NCI-H1092 (cell line): ENCODE data around the gene FRAS1.
"Not testable (repeated sequence)": the region's sequence is repeated elsewhere in the genome, so short reads cannot be mapped to it uniquely, and the experiment has no call there.

ENCODE experiments used
- DNase-seq: peaks from one replicate; lab custom pipeline; 2025; lab: John Stamatoyannopoulos, UW

FRAS1 gene

DNA sequence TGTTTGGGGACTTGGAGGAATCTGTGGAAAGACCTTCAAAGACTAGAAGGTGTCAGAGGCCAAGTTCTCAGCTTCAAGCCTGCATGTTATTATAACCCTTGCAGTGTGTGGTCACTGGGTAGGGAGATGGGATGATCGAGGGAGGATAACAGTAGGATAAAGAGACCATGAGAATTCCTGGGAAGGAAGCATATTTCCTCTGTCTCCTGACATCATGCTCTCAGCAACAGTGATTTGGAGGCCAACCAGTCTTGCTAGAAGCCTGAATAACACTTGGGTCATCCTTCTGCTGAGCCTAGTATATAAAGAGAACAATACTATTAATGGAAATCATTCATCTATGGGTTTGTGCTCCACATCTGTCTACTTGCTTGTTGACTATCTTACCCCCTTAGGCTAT, 453.6 kb downstream of the FRAS1 start:
- DNase-seq, result no peak

- DNase-seq, result no peak
These were observed 455.3 kb downstream of the FRAS1 start for GRCh38 chr4:78512357-78512920.

DNA sequence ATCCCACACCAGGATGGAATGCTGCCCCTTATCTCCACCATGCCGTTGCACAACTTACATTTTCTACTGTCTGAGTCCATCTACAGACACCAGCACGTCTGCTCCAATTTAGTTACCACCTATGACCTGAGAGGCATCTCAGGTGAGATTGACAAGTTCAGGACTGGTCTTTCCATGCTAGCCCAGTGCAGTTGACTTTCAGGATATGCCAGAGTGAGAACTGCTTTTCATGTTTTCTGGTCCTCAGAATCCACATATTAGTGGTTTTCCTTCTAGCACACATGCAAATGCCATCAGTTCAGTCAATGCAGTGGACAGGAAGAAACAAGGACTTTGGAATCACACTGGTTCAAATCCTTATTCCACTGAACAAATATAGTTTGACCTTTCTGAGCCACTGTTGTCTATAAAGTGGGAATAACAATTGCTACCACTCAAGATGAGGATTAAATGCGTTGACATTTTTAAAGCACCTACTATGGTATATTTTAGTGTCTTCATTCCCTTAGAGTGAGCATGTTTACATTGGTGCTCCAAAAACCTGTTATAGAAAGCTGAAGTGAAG, 456.4 kb downstream of the FRAS1 start:
- DNase-seq, result no peak

DNA sequence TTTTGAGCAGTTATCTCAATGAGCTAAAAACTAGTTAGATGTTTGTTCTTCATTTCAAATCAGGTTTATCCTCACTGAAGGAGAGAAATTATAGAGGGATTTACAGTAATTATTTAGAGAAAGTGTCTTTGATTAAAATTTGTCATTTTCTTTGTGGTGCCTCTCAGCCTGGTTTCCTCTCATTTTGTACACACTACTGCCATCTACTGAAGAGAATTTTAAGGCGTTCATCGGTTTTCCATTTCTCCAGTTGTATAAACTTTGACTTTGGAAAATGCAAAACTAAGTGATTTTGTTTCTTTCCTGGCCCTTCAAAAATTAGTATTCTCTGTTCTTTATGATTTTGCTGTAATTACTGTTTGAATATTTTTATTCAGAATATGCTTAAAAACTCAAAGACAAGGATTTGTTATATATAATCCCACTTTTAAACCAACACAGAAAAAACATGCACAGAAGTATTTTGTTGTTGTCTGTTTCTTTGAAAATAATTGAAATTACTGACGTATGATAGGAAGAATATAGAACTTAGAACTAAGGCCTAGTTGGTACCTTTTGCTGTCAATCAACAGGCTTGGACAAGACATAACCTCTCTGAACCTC, 460.0 kb downstream of the FRAS1 start:
- no peak for DNase-seq

DNA sequence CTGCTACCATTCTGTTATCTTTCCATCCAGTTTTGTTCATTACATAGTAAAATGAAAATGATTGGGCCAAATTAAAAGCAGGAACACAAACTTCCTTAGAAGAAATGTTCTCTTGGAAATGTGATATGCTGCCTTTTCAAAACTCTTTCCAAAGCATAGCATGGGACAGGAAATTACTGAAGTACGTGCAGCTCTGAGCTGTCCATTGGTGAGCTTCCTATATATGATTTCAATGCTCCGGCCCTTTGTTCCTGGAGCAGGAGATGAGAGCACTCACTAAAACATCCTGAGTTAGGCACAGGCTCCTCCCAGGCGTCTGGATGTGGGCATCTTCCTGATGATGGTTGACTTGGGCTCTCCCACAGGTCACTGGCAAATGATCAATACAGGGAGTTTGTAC, 461.4 kb downstream of the FRAS1 start:
- no peak for DNase-seq

DNA sequence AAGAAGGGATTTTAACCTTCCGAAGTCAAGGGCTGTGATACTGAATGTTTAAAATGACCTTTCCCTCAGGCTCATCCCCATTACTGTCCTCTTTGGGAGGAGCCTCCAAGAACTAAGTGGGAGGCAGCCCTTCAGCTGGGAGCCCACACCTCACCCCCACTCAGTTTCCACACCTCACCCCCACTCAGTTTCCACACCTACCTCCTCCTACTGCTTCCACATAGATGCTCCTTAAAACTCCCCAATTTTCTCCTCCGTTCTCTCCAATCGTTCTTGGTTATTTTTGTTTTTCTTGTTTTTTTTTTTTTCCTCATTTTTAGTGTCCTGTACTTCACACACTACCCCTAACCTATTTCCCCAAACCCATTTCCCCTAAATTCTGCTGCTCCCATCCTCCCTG, 462.8 kb downstream of the FRAS1 start:
- DNase-seq, result no peak

DNA sequence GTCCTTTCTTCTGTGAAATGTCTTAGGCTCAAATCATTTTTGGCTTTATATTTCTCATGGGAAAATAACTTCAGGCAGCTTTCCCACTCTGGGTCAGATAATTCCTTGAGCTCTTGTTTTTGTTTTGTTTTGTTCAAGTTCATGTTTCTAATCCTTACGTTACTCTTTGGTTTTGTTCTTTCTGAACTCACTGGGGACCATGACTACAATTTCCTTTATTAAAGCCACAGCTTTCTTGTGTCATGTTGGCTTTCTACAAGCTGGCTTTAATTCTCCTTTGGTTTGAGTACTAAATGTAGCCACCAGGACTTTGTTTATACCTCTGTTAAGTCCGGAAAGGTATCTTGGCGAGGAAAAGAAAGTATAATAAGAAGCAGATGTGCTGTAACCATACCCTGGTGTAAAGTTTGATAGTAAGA, 463.7 kb downstream of the FRAS1 start:
- no peak for DNase-seq

DNA sequence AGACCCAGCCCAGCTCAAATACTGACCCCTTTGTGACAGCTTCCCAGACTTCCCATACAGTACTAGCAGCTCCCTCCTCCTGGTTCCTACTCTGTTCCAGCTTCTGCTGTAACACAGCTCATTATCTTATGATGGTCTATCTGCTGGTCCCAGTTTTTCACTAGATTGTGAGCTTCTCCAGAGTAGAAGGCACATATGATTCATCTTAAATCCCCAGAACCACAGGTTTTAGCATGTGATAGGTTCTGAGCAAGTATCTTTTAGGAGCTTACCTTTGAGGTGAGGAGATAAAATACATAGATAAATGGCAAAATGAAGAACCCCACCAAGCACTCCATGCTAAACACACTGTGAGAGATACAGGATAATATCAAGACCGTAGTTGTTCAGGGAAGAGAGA, 466.9 kb downstream of the FRAS1 start:
- no peak for DNase-seq

GRCh38 chr4:78525559-78525958, 468.4 kb downstream of the FRAS1 start:
- DNase-seq, result no peak

GRCh38 chr4:78527103-78527502, 470.0 kb downstream of the FRAS1 start:
- no peak for DNase-seq

DNA sequence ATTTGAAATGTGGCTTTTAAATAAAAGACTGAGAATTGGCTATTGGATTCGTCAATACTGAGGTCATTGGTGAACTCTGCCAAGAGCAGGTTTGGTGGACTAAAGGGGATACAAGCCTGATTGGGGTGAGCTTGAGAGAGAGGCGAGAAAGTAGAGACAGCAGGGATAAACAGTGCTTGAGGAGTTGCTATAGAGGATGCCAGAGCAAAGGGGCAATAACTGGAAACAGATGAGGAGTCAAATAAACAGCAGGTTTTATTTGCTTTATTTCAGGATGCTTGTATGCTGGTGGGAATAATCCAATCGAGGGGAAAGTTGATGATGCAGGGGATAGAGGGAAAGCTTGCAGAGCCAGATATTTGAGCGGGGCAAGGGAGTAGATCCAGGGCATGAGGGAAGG, 470.4 kb downstream of the FRAS1 start:
- DNase-seq, result no peak

DNA sequence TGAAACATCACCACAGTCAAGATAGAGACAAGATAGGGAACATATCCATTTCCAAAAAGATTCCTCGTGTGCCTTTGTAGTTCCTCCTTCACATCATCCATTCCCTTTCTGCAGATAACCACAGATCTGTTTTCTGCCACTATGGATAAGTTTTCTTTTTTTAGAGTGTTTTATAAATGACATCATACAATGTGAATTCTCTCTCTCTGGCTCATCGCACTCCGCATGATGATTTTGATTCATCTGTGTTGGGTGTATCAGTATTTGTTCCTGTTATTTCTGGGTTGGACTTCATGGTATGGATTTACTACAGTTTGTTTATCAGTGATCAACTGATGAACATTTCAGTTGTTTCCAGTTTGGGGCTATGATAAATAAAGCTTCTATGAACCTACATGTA, 471.2 kb downstream of the FRAS1 start:
- no peak for DNase-seq

- no peak for DNase-seq
These were observed 472.6 kb downstream of the FRAS1 start for GRCh38 chr4:78529569-78530209.

- no peak for DNase-seq
These were observed 474.9 kb downstream of the FRAS1 start for GRCh38 chr4:78532046-78532445.

DNA sequence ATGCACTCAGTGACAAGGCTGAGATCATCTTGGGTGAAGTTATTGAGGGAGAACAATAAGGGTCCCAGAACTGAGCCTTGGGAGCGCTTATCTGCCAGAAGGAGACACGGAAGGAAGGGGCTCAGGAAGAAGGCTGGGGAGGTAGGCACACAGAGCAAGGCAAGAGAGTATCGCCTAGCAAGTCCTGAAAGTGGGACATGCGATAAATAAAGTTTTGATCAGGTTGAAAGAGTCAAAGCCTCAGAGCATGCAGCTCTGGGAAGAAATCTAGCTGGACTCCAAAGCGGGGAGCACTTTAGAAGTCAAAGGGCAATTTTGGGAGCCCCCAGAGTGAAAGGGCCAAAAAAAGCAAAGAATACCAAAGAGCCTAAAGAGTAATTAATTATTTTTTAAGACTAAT, 476.7 kb downstream of the FRAS1 start:
- DNase-seq, result no peak

DNA sequence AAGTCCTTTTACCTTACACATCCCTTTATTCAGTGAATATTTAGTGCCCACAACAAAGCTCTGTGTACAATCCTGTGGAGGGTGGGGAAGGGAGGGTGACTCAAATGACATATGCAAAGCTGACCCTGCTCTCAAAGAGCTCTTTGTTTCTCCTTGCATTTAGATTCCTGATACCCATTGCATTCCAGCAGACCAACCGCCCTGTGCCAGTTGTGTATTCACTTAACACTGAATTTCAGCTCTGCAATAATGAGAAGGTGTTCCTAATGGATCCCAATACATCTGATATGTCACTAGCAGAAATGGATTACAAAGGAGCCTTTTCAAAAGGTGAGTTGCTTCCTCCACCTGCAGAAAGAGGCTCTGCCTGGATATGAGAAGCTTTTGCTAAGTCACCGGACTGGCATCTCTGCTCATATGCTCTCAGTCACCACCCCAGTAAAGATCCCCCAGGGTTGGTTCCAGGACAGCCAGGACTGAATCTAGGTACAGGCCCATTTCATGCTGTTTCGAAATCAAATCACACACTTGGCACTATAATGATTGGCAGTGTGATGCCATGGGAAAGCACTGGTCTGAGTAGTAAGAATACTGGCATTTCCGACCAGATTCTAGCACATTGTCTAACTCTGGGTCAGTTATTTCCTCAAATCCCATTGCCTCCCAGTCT, 477.3 kb downstream of the FRAS1 start:
- DNase-seq, result no peak

DNA sequence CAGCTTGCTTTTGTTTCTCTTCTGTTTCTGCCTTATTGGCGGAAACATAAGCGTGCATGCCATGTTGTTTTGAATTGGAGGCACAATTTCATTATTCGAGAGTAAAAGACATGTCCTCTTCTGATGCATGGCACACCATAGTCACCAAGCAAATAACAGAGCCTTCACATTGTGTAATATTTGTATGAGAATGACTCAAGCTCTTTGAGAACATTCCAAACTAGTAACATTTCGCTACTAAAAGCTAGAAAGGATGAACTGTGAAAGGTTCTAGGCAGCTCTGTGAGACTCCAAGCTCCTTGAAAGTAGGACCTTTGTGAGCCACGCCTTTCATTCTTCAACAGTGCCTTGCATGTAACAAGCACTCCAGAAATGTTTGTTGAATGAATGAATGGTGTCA, 485.2 kb downstream of the FRAS1 start:
- DNase-seq, result no peak

DNA sequence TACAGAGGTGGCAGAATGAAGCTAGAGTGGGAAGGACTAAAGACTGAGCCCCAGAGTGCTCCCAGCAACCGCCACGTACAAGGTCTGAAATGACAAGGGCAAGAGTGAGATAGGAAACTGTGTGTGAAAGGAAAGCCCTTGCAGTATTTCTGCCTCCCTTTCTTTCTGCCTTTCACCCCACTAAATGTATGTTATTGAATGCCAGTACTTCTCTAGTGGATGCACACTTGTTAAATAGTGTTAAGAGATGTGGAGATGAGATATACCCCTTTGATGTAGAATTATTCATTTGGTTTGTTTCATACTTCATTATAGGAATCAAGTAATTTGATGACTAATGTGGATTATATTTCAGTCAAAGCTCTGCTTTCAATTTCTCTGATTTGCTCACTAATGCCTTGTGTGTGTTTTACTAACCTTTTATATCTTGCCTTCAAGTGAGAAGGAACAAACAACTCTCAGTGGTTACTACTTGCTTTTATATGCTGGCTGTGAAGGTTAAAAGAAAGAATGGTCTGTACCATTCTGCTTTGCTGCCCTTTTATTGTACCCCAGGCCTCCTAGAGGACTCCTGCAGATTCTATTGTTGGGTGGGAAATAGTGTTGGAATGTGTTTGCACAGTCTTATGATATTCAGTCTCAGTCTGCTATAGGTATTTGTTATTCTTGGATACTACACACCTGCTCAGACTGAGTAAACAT, 486.5 kb downstream of the FRAS1 start:
- no peak for DNase-seq

DNA sequence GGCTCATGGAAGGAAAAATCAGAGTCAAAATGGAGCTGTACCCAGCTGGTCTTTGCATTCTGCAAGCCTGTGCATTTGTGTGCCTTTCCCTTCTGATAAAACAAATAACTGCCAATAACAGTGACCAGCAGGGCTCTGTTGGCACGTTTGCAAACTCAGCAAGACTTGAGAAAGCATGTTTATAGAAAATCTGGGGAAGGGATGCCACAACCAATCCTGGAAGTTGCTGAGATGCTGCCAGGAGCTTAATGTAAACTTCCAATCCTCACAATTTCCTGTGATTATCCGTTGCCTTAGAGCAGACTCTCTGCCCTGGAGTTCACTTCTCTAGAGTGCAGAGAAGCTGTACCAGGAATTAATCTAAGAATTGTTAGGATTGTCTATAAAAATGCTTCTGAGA, 487.6 kb downstream of the FRAS1 start:
- DNase-seq, result no peak

- DNase-seq, result no peak
These were observed 488.4 kb downstream of the FRAS1 start for GRCh38 chr4:78545275-78546246.

- DNase-seq, result not testable (repeated sequence)
These were observed 490.8 kb downstream of the FRAS1 start for GRCh38 chr4:78547899-78548298.
